ENCODE results near the gene DRG1.

DNA sequence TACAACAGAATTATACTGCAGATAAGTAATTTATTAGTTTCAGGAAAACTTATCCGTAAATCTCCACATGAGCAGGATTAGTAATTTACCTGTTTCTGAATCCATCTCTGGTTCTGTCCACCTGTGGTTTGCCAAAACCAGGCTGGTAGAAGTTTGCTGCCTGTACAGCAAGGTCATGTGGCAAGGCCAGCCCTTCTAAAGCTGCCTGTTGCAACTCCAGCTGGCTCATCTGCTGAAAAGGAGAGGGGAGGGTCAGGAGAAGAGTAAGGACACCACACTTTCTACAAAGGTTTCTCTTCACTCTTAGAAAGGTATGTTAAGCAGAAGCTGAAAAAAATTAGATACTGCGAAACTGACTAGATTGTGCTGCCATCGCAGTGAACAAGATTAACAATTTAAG lies 47.9 kb downstream of the DRG1 start:
- TF ChIP-seq POLR2A (IDR thresholded peaks at IDR 0.05) (no peak), POLR2AphosphoS5 (IDR thresholded peaks at IDR 0.05) (no peak), EP300 (IDR thresholded peaks at IDR 0.05) (no peak)
- TF ChIP-seq, protein P1, sequence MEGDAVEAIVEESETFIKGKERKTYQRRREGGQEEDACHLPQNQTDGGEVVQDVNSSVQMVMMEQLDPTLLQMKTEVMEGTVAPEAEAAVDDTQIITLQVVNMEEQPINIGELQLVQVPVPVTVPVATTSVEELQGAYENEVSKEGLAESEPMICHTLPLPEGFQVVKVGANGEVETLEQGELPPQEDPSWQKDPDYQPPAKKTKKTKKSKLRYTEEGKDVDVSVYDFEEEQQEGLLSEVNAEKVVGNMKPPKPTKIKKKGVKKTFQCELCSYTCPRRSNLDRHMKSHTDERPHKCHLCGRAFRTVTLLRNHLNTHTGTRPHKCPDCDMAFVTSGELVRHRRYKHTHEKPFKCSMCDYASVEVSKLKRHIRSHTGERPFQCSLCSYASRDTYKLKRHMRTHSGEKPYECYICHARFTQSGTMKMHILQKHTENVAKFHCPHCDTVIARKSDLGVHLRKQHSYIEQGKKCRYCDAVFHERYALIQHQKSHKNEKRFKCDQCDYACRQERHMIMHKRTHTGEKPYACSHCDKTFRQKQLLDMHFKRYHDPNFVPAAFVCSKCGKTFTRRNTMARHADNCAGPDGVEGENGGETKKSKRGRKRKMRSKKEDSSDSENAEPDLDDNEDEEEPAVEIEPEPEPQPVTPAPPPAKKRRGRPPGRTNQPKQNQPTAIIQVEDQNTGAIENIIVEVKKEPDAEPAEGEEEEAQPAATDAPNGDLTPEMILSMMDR (IDR thresholded peaks at IDR 0.05), result no peak

All from gastroesophageal sphincter (tissue), 3 donors.